ENCODE data around the gene APLP2. TPM values are rescaled to one million over a fixed set of nuclear protein-coding genes. Genes with fewer than 3 reads are reported as not detected.

Gene APLP2
- polyA plus RNA-seq, 3 donors, result 486 to 622 (median 591) TPM

GRCh38 chr11:130128626-130129025 is 58.9 kb downstream of the APLP2 start:
- no peak overlapping the region for H3K4me2 ChIP-seq (replicated peaks; ENCODE audit: extremely low read depth, low read length, poor library complexity, severe bottlenecking)
- no peak overlapping the region for H2AFZ ChIP-seq (ENCODE audit: insufficient read depth, low read depth, low read length, poor library complexity, severe bottlenecking)
- H3K9ac ChIP-seq (ENCODE audit: insufficient read depth, low read length, poor library complexity, severe bottlenecking), result no peak overlapping the region
- intact Hi-C loops (cut with micrococcal nuclease), result no loop called here
- Mint-ChIP-seq H3K4me3 (no peak overlapping the region), H3K36me3 (peaks cover 85 to 93% of the 10 kb centered on the region in 2 donors), H3K4me1 (peaks cover 42% of the 10 kb centered on the region), H3K9me3 (peaks cover 0 to 3% (median 0%) of the 10 kb centered on the region in 7 donors), H3K27ac (peak overlapping the region in 5 of 7 donors; percentile 68 to 86 (median 74)), H3K27me3 (ENCODE audit: low read depth in 3 of 3) (no peaks in the 10 kb centered on the region)
- 79% methylated on average over 2 of the region's 2 CpGs for WGBS (ENCODE audit: insufficient coverage)
- H3K4me1 ChIP-seq (ENCODE audit: control insufficient read depth in 1 of 2, insufficient read depth in 2 of 2, low read length in 2 of 2), result peaks cover 39 to 40% of the 10 kb centered on the region in 2 donors
- TF ChIP-seq, protein P1, sequence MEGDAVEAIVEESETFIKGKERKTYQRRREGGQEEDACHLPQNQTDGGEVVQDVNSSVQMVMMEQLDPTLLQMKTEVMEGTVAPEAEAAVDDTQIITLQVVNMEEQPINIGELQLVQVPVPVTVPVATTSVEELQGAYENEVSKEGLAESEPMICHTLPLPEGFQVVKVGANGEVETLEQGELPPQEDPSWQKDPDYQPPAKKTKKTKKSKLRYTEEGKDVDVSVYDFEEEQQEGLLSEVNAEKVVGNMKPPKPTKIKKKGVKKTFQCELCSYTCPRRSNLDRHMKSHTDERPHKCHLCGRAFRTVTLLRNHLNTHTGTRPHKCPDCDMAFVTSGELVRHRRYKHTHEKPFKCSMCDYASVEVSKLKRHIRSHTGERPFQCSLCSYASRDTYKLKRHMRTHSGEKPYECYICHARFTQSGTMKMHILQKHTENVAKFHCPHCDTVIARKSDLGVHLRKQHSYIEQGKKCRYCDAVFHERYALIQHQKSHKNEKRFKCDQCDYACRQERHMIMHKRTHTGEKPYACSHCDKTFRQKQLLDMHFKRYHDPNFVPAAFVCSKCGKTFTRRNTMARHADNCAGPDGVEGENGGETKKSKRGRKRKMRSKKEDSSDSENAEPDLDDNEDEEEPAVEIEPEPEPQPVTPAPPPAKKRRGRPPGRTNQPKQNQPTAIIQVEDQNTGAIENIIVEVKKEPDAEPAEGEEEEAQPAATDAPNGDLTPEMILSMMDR (IDR thresholded peaks at IDR 0.05), result no peak
- H3K27ac ChIP-seq (ENCODE audit: low read depth in 1 of 2, low read length in 2 of 2), result peak overlapping the region in 1 of 2 donors; percentile 59
- no peak overlapping the region for H3K4me3 ChIP-seq (replicated peaks in 1 of 3; ENCODE audit: low read depth in 2 of 3, low read length in 3 of 3)
- H3K79me2 ChIP-seq (ENCODE audit: insufficient read depth, low read length), result peaks cover 89% of the 10 kb centered on the region
- no peaks in the 10 kb centered on the region for H3K27me3 ChIP-seq (ENCODE audit: control insufficient read depth in 2 of 2, insufficient read depth in 2 of 2, low read length in 2 of 2)
- H3K9me3 ChIP-seq (replicated peaks in 1 of 2; ENCODE audit: control insufficient read depth in 1 of 2, insufficient read depth in 1 of 2, low read length in 2 of 2), result no peaks in the 10 kb centered on the region
- DNase-seq, result no peak
- peaks cover 88% of the 10 kb centered on the region for H4K20me1 ChIP-seq (ENCODE audit: insufficient read depth, low read length)
- peaks cover 74 to 89% of the 10 kb centered on the region in 2 donors for H3K36me3 ChIP-seq (replicated peaks in 1 of 2; ENCODE audit: control insufficient read depth in 1 of 2, insufficient read depth in 2 of 2, low read length in 2 of 2)

DNA sequence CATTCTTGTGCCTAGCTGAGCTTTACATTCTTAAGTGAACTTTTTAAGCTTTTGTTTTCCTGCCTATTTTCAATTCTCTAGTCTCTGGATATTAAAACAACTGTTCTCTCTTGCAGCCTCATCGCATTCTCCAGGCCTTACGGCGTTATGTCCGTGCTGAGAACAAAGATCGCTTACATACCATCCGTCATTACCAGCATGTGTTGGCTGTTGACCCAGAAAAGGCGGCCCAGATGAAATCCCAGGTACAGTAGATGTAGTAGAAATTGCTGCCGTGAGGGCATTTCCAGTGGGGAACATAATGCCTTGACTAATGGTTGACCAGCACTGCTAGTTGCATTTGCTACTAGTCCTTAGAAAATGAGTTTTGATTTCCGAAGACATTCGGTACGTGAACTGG is 60.2 kb downstream of the APLP2 start:
- DNase-seq, result no peak
- H2AFZ ChIP-seq (ENCODE audit: insufficient read depth, low read depth, low read length, poor library complexity, severe bottlenecking), result no peak overlapping the region
- TF ChIP-seq, protein P1 (IDR thresholded peaks at IDR 0.05), result no peak
- H3K27me3 Mint-ChIP-seq (ENCODE audit: low read depth in 3 of 3), result no peaks in the 10 kb centered on the region
- H4K20me1 ChIP-seq (ENCODE audit: insufficient read depth, low read length), result peaks cover 97% of the 10 kb centered on the region
- peaks cover 96% of the 10 kb centered on the region for H3K79me2 ChIP-seq (ENCODE audit: insufficient read depth, low read length)
- no peak overlapping the region for H3K4me2 ChIP-seq (replicated peaks; ENCODE audit: extremely low read depth, low read length, poor library complexity, severe bottlenecking)
- peak overlapping the region in 5 of 7 donors; percentile 3 to 83 (median 10) for H3K27ac Mint-ChIP-seq
- peak overlapping the region in 1 of 2 donors; percentile 42 for H3K27ac ChIP-seq (ENCODE audit: low read depth in 1 of 2, low read length in 2 of 2)
- peaks cover 31% of the 10 kb centered on the region for H3K4me1 Mint-ChIP-seq
- intact Hi-C loops (cut with micrococcal nuclease), result loop anchor here in 1 of 2 donors (5.0 kb wide), 1 partner anchor 128 kb away; the partner anchor contains the start of gene PRDM10
- H3K9me3 Mint-ChIP-seq, result no peaks in the 10 kb centered on the region
- WGBS (ENCODE audit: insufficient coverage), result 87% methylated on average over 7 of the region's 11 CpGs
- no peak overlapping the region for H3K4me3 Mint-ChIP-seq
- no peak overlapping the region for H3K9ac ChIP-seq (ENCODE audit: insufficient read depth, low read length, poor library complexity, severe bottlenecking)
- no peaks in the 10 kb centered on the region for H3K9me3 ChIP-seq (replicated peaks in 1 of 2; ENCODE audit: control insufficient read depth in 1 of 2, insufficient read depth in 1 of 2, low read length in 2 of 2)
- no peaks in the 10 kb centered on the region for H3K27me3 ChIP-seq (ENCODE audit: control insufficient read depth in 2 of 2, insufficient read depth in 2 of 2, low read length in 2 of 2)
- H3K36me3 ChIP-seq (replicated peaks in 1 of 2; ENCODE audit: control insufficient read depth in 1 of 2, insufficient read depth in 2 of 2, low read length in 2 of 2), result peaks cover 85 to 97% of the 10 kb centered on the region in 2 donors
- H3K36me3 Mint-ChIP-seq, result peaks cover 89 to 98% of the 10 kb centered on the region in 2 donors
- no peak overlapping the region for H3K4me3 ChIP-seq (replicated peaks in 1 of 3; ENCODE audit: low read depth in 2 of 3, low read length in 3 of 3)
- H3K4me1 ChIP-seq (ENCODE audit: control insufficient read depth in 1 of 2, insufficient read depth in 2 of 2, low read length in 2 of 2), result peaks cover 27 to 28% of the 10 kb centered on the region in 2 donors
